ENCODE data around the gene PROM1. TPM values are rescaled to one million over a fixed set of nuclear protein-coding genes. Genes with fewer than 3 reads are reported as not detected.

The PROM1 gene
- total RNA-seq, 2 experiments from 2014 or later, result not detected

DNA sequence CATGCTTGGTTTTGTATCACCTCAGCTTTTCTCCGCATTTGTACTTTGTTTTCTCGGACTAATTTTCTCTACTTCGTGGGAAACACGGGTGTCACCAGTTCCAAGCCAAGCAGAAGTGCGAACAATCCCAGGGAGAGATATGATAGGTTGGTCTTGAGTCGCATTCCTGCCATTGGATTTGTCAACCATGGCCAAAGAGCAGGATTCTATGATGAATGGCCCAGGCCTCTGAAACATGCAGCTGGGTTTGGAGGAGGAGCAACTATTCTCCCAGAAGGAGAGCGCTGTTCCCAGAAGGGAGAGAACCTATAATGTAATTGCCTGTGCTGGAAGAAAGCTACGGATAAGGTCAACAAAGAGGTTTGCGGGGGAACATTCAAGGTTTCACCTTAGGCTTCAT is 135.0 kb downstream of the PROM1 start:
- ChIA-PET CTCF (no interaction called here), POLR2A (no interaction called here)
- no peaks in the 10 kb centered on the region for H3K4me1 Mint-ChIP-seq
- H3K36me3 Mint-ChIP-seq (ENCODE audit: low read depth), result no peaks in the 10 kb centered on the region
- H3K27ac Mint-ChIP-seq, result no peak overlapping the region
- no peak overlapping the region for H3K4me3 Mint-ChIP-seq
- peaks cover 7% of the 10 kb centered on the region for H3K27me3 Mint-ChIP-seq
- no peaks in the 10 kb centered on the region for H3K9me3 Mint-ChIP-seq
- DNase-seq, result no peak

DNA sequence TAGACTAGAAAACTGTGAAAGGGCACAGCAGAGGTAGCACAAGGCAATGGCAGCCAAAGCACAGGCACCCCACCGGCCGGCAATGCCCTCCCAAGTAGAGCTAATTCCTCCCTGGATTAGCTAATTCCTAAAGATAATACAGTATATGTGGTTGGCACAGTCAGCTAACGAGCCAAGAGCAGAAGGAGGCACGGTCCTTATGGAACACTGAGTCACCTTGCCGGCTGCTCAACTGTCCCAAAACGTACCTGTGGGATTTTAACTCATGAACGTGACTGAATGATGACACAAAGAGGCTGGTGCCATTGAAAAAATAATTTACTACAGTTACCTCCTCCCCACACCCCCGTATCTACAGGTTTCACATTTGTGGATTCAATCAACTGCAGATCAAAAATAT is 136.1 kb downstream of the PROM1 start:
- no peak overlapping the region for H3K27ac Mint-ChIP-seq
- no peak for DNase-seq
- H3K4me3 Mint-ChIP-seq, result no peak overlapping the region
- CTCF ChIA-PET, result no interaction called here
- peaks cover 9% of the 10 kb centered on the region for H3K27me3 Mint-ChIP-seq
- no peaks in the 10 kb centered on the region for H3K9me3 Mint-ChIP-seq
- H3K36me3 Mint-ChIP-seq (ENCODE audit: low read depth), result no peaks in the 10 kb centered on the region
- POLR2A ChIA-PET, result no interaction called here
- H3K4me1 Mint-ChIP-seq, result no peaks in the 10 kb centered on the region

DNA sequence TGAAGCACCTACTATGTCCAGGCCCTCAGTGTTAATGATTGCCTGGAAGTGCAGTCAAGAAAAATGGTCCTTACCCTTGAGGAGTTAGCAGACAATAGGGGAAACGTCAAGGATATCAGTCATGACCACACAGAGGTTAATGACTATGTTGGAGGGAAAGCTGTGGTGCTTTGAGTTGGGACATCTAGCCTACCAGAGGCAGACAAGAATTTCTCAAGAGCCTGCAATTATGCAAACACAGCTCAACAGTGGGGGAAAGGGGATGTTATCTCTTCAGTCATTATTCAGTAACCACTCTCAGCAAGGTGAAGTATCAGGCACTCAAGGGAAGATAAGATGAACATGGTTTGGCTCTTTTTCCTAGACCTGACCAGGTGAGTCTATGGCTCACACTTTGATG is 138.3 kb downstream of the PROM1 start:
- peaks cover 11% of the 10 kb centered on the region for H3K27me3 Mint-ChIP-seq
- ChIA-PET POLR2A (no interaction called here), CTCF (no interaction called here)
- H3K27ac Mint-ChIP-seq, result no peak overlapping the region
- no peaks in the 10 kb centered on the region for H3K4me1 Mint-ChIP-seq
- no peak overlapping the region for H3K4me3 Mint-ChIP-seq
- no peaks in the 10 kb centered on the region for H3K36me3 Mint-ChIP-seq (ENCODE audit: low read depth)
- DNase-seq, result no peak
- no peaks in the 10 kb centered on the region for H3K9me3 Mint-ChIP-seq

DNA sequence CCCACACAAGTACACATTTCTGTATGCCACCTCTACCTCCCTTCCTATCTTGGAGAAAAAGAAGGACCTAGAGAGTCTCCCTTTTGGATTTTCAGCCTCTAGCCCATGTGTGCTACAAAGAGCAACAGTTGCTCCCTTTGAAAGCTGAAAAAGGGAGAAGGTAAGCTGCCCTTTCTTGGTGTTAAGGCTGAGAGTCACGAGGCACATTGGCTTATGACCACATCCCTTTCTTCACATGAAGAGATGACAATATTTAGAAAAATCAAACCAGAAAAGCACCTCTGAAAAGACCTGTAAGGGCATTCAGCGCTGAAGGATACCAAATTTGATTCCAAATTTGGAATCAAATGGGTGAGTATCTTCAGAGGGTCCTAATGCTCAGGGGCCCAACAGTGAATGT is 138.9 kb downstream of the PROM1 start:
- ChIA-PET CTCF (interaction anchor here (0.6 kb wide), 1 partner anchor 63 kb away, joined by 3 read pairs; no protein-coding TSS in a partner anchor), POLR2A (no interaction called here)
- DNase-seq, result no peak
- Mint-ChIP-seq H3K9me3 (no peaks in the 10 kb centered on the region), H3K27ac (no peak overlapping the region), H3K27me3 (peaks cover 15% of the 10 kb centered on the region), H3K4me1 (no peaks in the 10 kb centered on the region), H3K36me3 (ENCODE audit: low read depth) (no peaks in the 10 kb centered on the region), H3K4me3 (no peak overlapping the region)

DNA sequence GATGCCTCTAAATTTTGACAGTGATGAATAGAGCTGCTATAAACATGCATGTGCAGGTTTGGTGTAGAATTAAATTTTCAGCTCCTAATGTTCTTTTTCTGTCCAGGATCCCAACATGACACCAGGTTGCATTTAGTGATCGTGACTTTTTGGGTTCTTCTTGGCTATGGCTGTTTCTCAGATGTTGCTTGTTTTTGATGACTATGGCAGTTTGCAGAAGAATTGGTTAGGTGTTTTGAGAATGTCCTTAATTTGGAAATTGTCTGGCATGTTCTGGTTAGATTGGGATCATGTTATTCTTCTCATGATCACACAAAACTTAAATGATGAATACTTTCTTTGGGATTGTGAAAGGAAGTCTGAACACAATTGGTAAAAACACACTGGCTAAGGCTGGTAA is 141.5 kb downstream of the PROM1 start:
- POLR2A ChIA-PET, result no interaction called here
- no peaks in the 10 kb centered on the region for H3K9me3 Mint-ChIP-seq
- CTCF ChIA-PET, result interaction anchor here (0.5 to 1.2 kb wide), 2 partner anchors 60 to 570 kb away, joined by 3 read pairs; no protein-coding TSS in a partner anchor
- H3K27ac Mint-ChIP-seq, result no peak overlapping the region
- no peaks in the 10 kb centered on the region for H3K4me1 Mint-ChIP-seq
- H3K27me3 Mint-ChIP-seq, result peaks cover 23% of the 10 kb centered on the region
- no peaks in the 10 kb centered on the region for H3K36me3 Mint-ChIP-seq (ENCODE audit: low read depth)
- DNase-seq, result no peak
- H3K4me3 Mint-ChIP-seq, result no peak overlapping the region

DNA sequence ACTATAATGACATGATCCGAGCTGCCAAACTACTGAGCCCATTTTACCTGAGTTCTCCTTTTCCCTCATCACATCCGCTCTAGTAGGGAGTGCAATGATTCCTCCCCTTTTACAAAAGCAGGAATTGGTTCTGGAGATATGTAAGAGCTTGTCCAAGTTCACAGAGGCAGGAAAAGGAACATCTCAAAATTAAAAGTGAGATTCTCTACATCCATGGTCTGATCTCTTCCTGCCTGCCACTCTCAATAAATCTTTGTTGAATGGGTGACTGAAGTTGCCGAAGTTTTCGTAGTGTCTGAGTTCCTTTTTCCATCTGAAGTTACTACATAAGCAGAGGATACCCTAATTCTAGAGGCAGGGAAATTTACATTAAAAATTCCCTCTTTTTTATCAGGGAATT is 145.2 kb downstream of the PROM1 start, which contains the start of gene FGFBP1:
Gene FGFBP1 (minus strand): TSS at position 101 of the 400 bp plus-strand sequence. CDS start 2,108 bp downstream, outside the sequence.
- no peak for DNase-seq
- Mint-ChIP-seq H3K27me3 (peaks cover 31% of the 10 kb centered on the region), H3K36me3 (ENCODE audit: low read depth) (no peaks in the 10 kb centered on the region), H3K4me1 (peaks cover 1% of the 10 kb centered on the region), H3K4me3 (no peak within 1 kb of the TSS), H3K27ac (no peak within 1 kb of the TSS), H3K9me3 (no peaks in the 10 kb centered on the region)
- ChIA-PET POLR2A (no interaction called here), CTCF (no interaction called here)

DNA sequence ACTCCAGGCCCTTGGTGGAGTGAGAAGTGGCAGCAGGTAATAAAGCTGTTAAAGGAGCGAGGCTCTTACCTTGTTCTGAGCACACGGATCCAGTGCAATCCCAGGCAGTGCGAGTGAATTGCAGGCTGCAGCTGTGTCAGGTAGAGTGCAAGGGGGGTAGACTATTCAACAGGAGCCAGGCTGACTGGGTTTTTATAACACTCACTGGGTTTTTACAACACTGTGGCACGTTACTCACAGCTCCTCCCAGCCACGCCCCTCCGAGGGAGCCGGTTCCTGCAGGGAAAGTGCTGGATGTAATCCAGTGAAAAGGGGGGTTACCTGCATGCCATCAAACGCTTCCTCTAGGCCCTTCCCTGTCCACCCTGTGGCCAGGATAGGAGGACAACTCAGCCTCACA is 145.6 kb downstream of the PROM1 start:
- CTCF ChIA-PET, result no interaction called here
- Mint-ChIP-seq H3K27ac (no peak overlapping the region), H3K36me3 (ENCODE audit: low read depth) (no peaks in the 10 kb centered on the region), H3K9me3 (no peaks in the 10 kb centered on the region), H3K27me3 (peaks cover 31% of the 10 kb centered on the region), H3K4me1 (peaks cover 1% of the 10 kb centered on the region), H3K4me3 (no peak overlapping the region)
- POLR2A ChIA-PET, result no interaction called here
- no peak for DNase-seq

DNA sequence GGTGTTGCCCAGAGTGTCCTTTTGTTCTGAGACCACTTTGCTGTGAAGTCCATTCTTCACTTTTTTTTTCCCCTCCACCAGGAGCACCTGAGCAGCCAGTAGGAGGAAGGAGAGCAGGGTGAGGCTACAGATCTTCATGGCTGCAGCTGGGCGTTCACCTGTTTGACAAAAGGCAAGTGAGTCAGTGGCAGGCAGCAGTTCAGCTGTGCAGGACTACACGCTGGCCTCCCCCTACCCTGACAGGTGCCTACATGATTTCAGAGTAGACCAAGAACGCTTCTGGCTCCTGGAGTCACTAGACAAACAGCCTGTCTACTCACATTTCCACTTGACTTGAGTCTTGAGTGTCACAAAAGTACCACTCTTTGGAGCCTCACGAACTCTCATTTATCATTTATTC is 147.3 kb downstream of the PROM1 start:
- DNase-seq, result no peak
- H3K36me3 Mint-ChIP-seq (ENCODE audit: low read depth), result no peaks in the 10 kb centered on the region
- H3K27ac Mint-ChIP-seq, result no peak overlapping the region
- peaks cover 1% of the 10 kb centered on the region for H3K4me1 Mint-ChIP-seq
- POLR2A ChIA-PET, result no interaction called here
- no peaks in the 10 kb centered on the region for H3K9me3 Mint-ChIP-seq
- no peak overlapping the region for H3K4me3 Mint-ChIP-seq
- H3K27me3 Mint-ChIP-seq, result peaks cover 34% of the 10 kb centered on the region
- CTCF ChIA-PET, result no interaction called here

DNA sequence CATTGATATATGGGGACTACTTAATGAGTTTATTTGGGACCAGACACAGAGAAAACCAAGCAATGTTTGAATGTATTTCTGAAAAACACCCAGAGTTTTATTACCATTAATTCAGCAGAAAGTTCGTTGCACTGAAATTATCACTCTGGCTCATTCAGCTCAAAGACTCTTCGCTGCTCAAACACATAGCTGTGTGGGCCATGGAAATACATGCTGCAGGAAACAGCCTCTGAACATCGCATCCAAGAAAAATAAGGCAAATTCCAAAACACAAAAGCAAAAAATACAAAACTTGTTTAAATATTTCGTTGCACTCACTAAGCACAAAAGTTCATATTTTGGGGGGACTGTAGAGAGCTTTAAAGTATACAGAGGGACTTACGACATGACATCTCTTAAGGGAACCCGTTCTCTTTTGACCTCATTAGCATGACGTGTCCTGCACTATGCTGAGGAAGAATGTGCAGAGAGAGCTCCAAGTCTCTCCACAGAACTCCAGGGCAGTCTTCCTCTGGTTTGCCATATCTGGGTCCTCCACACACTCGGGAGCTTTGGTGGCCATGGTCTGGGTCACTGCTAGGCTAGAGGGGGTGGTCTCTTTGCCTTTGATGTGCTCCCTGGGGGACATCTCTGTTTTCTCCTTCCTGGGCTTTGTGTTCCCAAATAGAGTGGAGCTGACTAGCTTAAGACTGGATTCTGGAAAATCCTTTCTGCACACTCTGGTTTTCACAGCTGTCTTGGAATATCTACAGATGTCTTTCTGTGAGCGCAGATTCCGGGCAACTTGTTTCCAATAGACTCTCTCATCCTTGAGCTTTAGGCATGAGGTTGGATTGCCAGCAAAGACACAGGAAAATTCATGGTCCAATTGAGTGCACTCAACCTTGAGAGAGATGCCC is 148.1 kb downstream of the PROM1 start:
- ChIA-PET POLR2A (no interaction called here), CTCF (no interaction called here)
- Mint-ChIP-seq H3K27ac (no peak overlapping the region), H3K4me3 (no peak overlapping the region), H3K9me3 (no peaks in the 10 kb centered on the region), H3K36me3 (ENCODE audit: low read depth) (no peaks in the 10 kb centered on the region), H3K4me1 (peaks cover 1% of the 10 kb centered on the region), H3K27me3 (peaks cover 41% of the 10 kb centered on the region)
- no peak for DNase-seq

DNA sequence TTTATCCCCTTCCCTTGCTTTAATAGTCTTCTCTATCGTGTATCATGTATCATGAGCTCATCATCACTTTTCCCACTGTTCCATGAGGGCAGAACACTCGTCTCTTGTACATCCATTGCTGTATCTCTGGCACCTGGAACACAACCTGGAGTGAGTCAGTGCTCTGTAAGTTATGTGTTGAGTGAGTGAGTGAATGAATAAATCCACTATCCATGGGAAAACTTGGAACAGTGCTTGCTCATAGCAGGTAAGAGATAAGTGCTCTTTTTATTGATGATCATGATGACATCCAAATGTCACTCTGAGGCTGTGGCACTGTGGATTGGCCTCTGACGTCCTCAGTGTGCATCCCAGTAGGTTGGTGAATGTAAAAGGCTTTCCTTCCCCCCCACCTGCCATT is 149.6 kb downstream of the PROM1 start:
- H3K27me3 Mint-ChIP-seq, result peaks cover 42% of the 10 kb centered on the region
- H3K4me1 Mint-ChIP-seq, result peaks cover 1% of the 10 kb centered on the region
- no peak overlapping the region for H3K27ac Mint-ChIP-seq

DNA sequence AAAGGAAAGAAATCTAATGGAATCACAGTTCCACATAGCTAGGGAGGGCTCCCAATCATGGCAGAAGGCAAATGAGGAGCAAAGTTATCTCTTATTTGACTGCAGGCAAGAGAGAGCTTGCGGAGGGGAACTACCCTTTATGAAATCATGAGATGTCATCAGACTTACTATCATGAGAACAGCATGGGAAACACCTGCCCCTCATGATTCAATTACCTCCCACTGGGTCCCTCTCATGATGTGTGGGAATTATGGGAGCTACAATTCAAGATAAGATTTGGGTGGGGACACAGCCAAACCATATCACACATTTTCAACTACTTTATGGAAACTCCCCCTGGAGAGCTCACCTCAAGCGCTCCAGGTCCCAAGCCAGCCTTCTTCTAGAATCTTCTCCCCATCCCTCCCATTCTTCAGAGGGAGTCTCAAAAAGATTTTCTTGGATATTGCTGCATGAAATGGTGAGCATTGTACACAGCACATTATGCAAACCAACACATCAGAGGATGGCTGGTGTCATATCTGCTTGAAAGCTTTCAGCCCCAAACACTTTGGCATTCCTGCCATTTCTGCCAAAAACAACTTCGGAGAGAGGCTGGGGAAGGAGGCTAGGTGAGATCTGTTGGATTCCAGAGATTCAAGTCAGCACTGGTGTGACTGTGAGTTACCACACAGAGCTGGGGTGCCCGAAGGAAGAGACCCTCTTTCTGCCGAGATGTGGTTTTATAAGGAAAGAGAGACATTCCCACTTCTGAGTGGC is 152.2 kb downstream of the PROM1 start:
- H3K27ac Mint-ChIP-seq, result no peak overlapping the region
- CTCF ChIA-PET, result no interaction called here
- H3K36me3 Mint-ChIP-seq (ENCODE audit: low read depth), result no peaks in the 10 kb centered on the region
- H3K4me1 Mint-ChIP-seq, result no peaks in the 10 kb centered on the region
- no peaks in the 10 kb centered on the region for H3K9me3 Mint-ChIP-seq
- H3K4me3 Mint-ChIP-seq, result no peak overlapping the region
- POLR2A ChIA-PET, result no interaction called here
- peaks cover 32% of the 10 kb centered on the region for H3K27me3 Mint-ChIP-seq
- DNase-seq, result no peak

More for the DNA sequence above, 149.6 kb downstream of the PROM1 start:
- CTCF ChIA-PET, result no interaction called here
- no peak for DNase-seq
- POLR2A ChIA-PET, result interaction anchor here (0.5 kb wide), 1 partner anchor 265 kb away, joined by 3 read pairs; no protein-coding TSS in a partner anchor
- Mint-ChIP-seq H3K4me3 (no peak overlapping the region), H3K36me3 (ENCODE audit: low read depth) (no peaks in the 10 kb centered on the region), H3K9me3 (no peaks in the 10 kb centered on the region)

DNA sequence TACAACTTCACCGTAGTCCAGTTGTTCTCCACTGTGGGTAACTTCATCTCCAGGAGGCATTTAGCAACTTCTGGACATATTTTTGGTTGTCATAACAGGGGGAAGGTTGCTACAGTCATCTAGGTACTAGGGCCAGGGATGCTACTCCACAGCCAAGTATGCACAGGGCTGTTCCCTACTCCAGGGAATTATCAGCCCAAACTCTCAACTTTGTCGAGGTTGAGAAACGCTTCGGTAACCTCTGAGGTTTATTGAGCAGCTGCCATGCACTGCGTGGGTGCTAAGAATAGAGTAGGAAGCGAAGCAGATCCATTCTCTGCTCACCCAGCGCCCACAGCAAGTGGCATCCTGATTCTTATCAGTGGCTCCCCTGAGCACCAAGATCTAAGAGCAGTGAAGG is 153.5 kb downstream of the PROM1 start:
- DNase-seq, result no peak
- no peaks in the 10 kb centered on the region for H3K36me3 Mint-ChIP-seq (ENCODE audit: low read depth)
- no peaks in the 10 kb centered on the region for H3K4me1 Mint-ChIP-seq
- ChIA-PET POLR2A (no interaction called here), CTCF (no interaction called here)
- peaks cover 32% of the 10 kb centered on the region for H3K27me3 Mint-ChIP-seq
- H3K4me3 Mint-ChIP-seq, result no peak overlapping the region
- no peaks in the 10 kb centered on the region for H3K9me3 Mint-ChIP-seq
- H3K27ac Mint-ChIP-seq, result no peak overlapping the region

DNA sequence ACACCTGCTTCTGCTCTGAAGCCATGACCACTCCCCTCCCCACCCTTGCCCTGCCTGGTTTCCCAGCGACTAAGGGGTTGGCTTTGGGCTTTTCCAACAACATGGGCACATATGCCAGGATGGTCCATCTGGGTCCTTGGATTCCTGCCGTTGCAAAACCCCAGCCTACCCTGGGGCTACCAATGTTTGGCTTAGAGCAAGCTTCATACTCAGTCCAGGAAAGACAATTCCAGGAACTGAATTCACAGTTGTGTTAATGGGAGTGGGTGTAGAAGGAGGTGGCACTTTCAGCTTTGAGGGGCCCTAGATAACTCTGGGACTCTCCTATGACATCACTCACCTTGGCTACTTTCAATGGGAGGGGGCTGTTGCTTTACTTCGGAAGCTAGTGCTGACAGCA is 154.3 kb downstream of the PROM1 start:
- ChIA-PET POLR2A (no interaction called here), CTCF (no interaction called here)
- no peaks in the 10 kb centered on the region for H3K4me1 Mint-ChIP-seq
- H3K27ac Mint-ChIP-seq, result no peak overlapping the region
- H3K27me3 Mint-ChIP-seq, result peaks cover 30% of the 10 kb centered on the region
- H3K4me3 Mint-ChIP-seq, result no peak overlapping the region
- no peaks in the 10 kb centered on the region for H3K36me3 Mint-ChIP-seq (ENCODE audit: low read depth)
- H3K9me3 Mint-ChIP-seq, result no peaks in the 10 kb centered on the region
- DNase-seq, result no peak

DNA sequence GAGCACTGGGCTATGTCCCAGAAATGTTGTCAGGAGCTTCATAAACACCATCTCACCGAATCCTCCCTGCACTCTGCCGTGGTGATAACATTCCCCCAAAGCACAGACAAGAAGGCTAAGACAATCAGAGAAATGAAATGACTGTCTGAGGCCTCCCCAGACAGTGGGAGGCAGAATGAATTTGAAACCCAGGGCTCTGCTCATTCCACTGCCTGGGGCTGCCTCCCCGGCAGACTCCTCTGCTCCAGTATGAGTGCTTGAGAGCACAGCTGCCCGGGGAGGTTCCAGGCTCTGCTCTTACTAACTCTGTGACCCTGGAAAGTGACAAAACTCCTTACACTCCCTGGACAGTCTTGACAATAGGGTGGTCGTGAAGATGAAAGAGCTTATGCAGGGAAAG is 154.9 kb downstream of the PROM1 start:
- DNase-seq, result no peak
- ChIA-PET POLR2A (no interaction called here), CTCF (no interaction called here)
- Mint-ChIP-seq H3K27ac (no peak overlapping the region), H3K36me3 (ENCODE audit: low read depth) (no peaks in the 10 kb centered on the region), H3K4me1 (no peaks in the 10 kb centered on the region), H3K4me3 (no peak overlapping the region), H3K9me3 (no peaks in the 10 kb centered on the region), H3K27me3 (peaks cover 29% of the 10 kb centered on the region)
